GM19023 (cell line): ENCODE results near the gene TCAF2.
A peak's percentile ranks its signal among the peaks of the same experiment; 100 is the strongest.
"Not testable (repeated sequence)": the region's sequence is repeated elsewhere in the genome, so short reads cannot be mapped to it uniquely, and the experiment has no call there.

ENCODE experiments used
- ATAC-seq: cut with Tn5 transposase; IDR thresholded peaks from one replicate; pipeline ENCODE4 v1.9.1; 2021; ENCODE audit warnings: mild to moderate bottlenecking, moderate library complexity; ENCODE audit not compliant: unreplicated experiment

The TCAF2 gene

DNA sequence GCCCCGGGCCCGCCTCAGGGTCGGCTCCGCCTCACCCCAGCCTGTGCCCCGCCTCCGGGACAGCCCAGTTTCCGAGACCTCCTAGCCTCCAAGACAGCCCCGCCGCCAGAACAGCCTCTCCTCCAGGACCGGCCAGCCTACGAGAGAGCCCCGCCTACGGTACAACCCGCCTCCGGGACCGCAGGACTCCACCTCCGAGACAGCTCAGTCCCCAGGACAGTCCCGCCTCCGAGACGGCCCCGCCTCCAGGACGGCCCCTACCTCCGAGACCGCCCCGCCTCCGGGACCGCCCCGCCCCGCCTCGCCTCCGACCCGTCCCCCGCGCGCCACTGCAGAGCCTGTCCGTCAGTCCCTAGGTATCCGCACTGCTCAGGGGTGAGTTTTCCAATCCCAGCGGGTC, at the start of gene TCAF2:
TSS of gene TCAF2 (plus strand) at position 329 of the 400 bp plus-strand sequence.
- peak; percentile 82 for ATAC-seq

DNA sequence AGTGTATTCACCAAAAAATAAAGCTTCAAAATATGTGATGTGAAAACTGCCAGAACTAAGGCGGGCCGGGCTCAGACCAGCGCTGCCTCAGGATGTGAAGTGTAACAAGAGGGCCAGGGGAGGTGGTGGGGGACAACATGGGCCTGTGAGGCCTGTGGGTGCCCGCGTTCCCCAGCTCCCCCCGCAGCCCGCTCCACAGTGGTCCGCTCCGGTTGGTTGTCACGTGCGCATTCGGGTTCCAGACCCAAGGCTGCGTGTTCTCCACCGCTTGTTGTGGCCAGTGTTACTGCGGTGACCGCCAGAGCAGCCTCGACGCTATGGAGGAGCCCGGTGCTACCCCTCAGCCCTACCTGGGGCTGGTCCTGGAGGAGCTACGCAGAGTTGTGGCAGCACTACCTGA, 49.3 kb upstream of the TCAF2 start, which contains the start of gene CTAGE15:
TSS of gene CTAGE15 (plus strand) at position 301 of the 400 bp plus-strand sequence. CDS start at position 318, 17 bp downstream.
- ATAC-seq = not testable (repeated sequence)

DNA sequence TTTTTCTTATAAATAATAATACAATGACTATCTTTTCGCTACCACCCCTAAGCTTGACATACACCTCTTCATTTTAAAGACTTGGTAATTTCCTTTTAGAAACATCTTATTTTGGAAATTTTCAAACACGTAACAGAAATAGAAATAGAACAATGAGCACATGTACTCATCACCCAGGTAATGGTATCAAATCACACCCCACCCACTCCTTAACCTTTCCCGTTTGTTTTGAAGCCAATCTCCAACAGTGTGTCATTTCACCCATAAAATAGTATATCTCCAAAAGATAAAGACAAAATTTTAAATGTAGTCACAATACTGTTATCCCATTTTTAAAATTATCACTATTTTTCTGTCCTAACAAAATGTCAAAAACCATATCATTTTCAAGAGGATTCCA, 32.6 kb upstream of the TCAF2 start:
- not testable (repeated sequence) for ATAC-seq

DNA sequence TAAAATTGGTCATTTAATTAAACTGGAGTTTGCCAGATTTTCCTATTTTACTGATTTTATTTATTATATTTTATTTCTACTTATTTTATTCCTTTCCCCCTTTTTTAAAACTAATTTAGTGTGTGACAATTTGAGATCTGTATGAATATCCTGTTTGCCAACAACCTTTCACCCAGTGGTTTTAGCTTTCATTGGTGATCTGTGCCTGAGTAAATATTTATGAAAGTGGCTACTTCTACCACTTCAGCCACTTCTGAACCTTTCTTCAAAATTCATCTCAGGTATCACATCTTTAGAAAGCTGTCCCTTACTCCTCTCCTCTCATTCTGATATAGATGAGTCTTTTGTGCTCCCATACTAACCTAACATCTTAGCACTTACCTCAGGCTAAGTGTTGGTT, 30.9 kb upstream of the TCAF2 start:
- not testable (repeated sequence) for ATAC-seq

DNA sequence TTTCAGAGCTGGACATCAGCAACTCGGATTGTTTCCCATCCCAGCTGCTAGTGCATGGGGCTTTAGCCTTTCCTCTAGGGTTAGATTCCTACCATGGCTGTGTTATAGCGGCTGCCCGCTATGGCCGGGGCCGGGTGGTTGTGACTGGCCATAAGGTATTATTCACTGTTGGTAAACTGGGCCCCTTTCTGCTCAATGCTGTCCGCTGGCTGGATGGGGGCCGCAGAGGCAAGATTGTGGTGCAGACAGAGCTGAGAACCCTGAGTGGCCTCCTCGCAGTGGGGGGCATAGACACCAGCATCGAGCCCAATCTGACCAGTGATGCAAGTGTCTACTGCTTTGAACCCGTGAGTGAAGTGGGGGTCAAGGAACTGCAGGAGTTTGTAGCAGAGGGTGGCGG, 22.7 kb upstream of the TCAF2 start:
- not testable (repeated sequence) for ATAC-seq

DNA sequence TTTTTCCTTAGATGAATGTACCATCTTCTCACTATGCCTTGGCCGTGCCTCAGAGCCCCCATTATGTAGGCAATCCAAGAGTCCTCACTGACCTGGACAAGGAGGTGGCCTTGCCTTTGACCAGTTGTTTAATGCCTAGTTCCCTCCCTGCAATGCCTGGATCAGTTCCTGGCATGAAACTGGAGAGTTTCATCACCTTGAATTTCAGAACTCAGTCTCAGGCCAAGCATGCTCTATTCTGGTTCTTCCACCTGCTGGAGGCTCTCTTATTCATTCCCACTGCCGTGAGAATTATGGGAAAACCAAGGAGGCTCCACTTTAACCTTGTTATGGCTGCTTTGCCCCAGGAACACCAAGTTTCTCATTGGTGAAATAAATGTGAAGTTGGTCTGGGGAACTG, 17.2 kb upstream of the TCAF2 start:
- ATAC-seq = not testable (repeated sequence)

DNA sequence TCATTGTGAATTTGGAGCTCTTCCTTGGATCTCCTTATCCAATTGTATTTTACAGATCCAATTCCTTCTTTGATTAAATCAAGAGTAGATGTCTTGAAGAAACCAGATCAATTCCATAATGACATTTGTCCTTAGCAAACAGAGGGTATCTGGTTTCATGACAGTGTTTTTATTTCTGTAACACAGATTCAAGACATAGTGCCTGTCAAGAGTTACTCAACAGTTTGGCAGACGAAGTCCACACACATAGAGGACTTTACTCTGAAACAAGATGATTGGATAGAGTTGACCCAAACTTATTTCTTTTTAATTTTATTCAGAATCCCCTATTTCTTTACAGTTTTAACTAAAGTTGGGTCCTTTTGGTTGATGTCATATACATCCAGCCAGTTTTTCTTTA, 14.7 kb upstream of the TCAF2 start:
- not testable (repeated sequence) for ATAC-seq

DNA sequence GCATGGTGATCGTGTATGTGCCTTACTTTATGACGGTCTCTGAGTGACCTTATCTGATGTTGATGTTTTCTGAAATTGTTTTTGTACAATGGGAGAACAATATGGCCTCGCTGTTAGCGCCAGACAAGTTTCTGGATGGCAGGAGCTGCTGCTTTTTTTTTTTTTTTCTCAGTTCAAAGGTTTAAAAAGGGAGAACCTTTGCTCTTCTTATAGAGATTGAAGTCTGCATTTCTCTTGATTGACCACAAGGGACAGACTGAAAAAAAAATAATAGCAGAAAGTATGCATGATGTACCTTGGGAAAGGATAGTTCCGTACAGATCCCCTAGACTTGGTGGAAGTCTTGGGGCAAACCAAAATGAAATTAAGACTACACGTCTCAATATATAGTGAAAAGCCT, 5.2 kb upstream of the TCAF2 start:
- not testable (repeated sequence) for ATAC-seq

DNA sequence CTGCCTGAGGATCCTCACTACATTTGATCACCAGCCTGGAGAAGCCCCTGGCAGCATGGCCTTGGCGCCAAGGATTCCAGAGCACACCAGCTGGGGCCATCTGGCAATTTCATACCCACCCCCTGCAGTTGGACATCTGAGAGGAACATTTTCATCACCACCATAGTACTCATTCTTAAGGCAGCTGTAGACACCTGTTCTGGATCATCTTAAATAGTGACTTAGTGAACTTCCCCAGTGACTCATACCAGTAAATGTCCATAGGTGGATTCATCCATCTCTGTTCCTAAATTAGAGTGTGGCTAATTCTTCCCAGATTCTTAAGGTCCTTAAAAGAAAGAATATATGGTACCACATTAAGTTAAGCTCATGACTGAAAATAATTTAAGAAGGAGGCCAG, 3.6 kb upstream of the TCAF2 start:
- not testable (repeated sequence) for ATAC-seq

DNA sequence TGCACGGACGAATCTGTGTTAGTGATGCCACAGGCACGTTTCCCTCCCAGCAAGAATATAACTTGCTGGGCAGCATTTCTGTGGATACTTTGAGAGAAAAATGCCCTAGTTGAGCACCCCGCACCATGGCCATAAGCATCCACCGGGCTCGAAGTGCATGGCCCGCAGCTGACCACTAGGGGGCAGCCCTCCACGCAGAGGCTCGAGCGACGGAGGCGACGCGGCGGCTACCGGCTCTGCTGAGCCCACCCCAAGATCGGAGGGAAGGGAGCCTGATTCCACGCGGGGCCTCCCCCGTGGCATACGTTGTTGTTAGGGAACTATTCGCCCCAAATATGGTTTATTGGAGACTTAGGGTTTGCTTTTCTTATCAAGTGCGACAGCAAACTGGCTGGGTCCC, 716 bp upstream of the TCAF2 start:
- peak; percentile 23 for ATAC-seq

DNA sequence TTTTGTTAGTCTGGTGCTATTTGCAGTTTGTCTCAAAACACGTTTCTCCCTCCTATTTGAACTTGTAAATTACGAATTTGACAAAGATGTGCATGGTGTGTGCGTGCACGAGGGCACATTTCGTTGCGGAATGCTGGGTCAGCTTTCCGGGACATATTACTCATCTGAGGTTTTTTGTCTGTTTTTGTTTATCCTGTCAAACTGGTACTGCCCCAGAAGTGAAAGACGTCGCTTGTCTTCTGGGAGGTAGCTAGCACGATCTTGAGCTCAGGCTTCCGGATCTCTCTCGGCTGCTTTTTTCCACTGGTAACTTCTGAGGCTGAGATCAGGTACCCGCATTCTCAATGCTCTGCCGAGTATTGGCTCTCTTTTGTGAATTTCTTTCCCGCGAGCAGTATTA, 401 bp downstream of the TCAF2 start:
- ATAC-seq = peak; percentile 31

DNA sequence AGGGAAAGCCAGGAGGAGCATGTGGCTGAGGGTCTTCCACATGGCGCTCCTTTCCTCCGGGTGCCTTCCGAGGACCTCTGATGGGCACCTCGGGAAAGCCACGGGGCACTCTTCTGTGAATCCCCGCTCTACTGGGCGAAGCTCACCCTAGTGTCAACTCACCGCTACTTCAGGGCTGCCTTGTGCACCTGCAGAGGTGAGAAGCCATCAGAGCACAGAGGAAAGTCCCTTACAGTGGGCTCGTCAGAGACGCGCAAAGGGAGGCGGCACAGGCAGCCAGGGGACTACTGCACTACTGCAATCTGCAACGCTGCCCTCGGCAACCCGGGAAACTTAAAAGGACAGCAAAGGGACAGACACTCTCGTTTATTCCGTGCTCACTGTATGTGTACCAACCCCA, 1.4 kb downstream of the TCAF2 start:
- peak; percentile 23 for ATAC-seq

DNA sequence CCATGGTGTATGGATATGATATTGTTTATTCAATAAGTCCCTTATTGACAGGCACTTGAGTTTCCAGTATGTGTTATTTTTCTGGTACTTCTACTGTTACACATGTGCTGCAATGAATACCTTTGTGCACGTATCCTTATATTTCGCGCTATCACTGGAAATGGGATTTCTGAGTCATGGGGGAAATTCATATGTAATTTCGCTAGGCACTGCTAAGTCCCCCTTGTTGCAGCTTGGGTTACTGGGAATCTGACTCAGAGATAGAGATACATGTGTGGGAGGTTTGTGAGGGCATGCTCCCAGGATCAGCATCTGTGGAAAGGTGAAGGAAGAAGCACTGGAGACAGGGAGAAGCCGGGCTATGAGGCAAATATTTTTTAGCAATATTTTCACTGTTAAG, 9.9 kb downstream of the TCAF2 start:
- not testable (repeated sequence) for ATAC-seq

DNA sequence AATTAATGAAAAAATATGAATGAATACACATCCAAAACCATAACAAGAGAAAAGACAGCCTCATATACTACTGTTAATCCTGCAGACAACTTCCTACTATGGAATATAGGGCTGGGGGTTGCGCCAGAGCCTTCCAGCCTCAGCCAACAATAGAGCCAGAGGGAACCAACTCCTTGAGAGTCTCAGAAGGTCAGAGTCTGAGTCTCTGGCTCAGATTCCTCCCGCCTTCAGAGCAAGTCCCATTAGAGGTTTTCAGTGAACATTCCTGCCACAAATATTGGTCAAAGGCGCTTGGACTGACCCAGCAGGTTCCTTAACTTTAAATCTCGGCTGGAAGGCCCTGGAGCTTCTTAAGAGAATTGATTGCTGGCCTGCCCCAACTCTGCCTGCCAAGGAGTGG, 11.7 kb downstream of the TCAF2 start:
- not testable (repeated sequence) for ATAC-seq

DNA sequence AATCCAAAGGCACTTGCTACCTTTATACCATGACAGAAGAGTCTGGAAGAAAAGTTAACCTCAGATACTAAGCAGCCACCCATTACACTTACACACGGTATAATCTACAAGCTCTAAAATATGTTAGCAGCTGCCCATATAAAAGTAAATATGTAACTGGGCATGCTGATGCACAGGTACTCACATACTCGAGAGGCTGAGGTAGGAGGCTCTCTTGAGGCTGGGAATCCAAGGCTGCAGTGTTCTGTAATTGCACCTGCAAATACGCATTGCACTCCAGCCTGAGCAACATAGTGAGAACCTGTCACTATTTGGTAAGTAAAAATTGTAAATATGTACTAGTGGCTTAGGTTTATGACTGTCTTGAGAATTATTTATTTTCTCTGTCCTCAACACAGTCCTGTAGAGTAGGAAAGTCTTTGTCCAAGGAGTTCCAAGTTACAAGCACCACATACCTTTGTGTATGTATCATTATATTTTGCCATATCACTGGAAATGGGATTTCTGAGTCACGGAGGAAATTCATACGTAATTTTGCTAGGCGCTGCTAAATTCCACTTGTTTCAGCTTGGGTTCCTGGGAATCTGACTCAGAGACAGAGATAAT, 12.3 kb downstream of the TCAF2 start:
- ATAC-seq = not testable (repeated sequence)

DNA sequence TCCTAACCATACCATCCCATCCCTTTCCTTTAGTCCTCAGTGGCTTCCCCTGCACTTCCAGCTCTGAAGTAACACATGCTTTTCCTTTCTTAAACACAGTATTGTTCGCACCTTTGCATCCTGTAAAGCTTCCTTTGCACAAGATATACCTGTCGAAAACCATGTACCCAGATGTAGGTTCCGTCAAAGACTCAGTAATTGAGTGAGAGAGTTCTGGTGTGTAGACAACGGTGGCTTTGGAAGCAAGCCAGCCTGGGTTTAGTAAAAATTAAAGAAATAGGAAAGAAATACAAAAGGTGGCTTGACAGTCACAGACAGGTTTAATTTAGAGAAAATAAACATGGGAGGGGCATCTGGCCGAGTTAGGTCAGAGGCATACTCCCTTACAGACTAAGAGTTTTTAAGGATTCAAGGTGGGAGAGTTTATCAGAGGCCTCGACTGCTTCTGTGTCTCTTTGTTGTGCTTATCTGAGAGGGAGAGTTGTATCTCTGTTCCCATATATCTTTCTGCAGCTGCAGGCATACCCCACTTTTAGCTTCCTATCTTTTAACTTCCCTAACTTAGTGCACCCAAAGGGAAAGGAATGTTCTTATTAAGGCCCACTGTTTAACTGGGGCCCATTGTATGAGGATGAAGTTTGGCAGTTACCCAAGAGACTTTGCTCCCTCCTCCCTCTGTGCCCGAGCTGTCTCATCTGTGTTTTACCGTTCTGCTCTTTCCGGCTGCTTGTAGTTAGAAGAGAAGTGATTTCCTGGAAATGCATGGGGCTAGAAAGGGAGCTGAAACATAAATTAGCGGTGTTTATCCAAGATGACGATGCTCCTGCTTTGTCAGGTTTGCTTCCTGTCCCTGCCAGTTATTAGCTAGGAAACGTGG, 14.8 kb downstream of the TCAF2 start:
- ATAC-seq = not testable (repeated sequence)

DNA sequence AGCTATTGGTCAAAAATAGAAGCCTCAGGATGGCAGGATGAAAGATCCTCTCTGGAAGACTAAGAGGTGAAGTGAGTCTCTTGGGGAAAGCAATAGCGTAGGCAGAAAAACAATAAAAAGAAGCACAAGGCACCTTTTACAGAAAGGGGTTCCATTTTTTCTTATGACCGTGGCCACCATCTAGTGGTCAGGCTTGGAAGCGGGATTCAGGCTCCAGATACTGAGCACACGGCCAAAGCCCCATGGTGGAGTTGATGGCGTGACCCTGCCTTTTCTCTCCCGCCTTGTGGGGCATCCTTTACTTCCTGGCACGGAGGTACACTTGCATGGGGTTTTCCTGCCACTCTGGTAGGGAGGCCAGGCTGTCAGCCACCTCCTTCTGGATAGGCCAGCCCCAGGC, 18.6 kb downstream of the TCAF2 start:
- ATAC-seq = not testable (repeated sequence)

DNA sequence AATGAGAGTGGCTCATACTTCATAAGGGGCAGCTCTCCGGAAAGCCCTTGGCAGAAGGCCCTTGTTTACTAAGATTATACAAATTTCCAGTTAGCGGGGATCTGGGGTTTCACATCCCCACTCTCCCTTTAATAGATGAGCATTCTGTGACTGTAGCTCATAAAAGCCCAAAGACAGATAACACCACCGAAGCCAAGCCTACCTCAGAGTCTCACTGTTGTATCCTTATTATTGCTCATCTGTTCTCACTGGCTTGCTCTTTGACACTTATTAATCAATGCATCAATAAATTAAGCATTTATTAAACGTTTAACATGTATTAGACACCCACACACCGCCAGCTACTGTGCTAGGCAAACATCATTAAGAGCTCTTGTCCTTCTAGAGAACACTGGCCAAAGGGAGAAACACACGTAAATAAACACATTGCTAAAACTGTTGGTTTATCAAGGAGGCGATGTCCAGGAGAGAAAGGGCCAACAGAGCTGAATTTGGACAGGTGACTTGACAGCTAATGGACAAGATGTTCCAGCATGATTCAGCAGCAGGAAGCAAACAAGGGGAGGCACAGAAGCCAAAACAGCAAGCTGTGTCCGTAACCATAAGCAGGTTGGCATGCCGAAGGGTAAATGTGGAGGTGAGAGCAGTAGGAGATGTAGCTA, 19.9 kb downstream of the TCAF2 start:
- ATAC-seq = not testable (repeated sequence)

DNA sequence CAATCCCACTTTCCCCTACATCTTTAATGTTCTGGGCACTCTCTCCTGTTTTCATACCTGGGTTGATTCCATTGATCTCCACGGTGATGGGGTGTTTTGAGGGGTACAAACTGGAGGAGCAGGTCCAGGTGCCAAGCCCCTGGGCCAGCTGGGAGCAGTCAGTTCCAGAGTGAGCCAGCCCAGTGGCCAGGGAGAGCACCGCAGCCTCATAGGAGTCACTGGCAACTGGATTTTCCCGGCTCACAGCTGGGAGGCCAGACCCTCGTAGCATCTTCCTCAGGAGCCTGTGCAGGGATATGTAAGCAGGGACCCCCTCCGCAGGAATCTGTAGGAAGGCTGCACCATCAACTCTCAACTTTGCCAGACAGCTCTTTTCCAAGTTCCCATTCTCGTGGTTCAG, 25.8 kb downstream of the TCAF2 start:
- not testable (repeated sequence) for ATAC-seq

DNA sequence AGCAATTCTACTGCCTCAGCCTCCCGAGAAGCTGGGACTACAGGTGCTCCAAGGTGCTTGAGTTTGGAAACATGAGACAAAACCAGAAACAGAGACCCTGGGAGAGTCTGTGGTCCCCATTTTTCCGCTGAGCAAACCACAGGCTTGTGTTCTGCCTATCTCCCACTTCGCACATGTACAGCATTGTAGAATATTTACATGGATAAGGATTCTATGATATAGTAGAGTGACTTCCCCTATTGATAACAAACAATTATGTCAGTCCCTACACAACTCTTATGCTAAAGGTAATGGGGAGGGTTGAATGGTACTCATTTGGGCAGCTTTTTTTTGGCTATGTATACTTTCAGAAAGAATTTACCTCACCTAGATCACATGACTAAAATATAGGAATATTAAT, 29.1 kb downstream of the TCAF2 start:
- not testable (repeated sequence) for ATAC-seq

DNA sequence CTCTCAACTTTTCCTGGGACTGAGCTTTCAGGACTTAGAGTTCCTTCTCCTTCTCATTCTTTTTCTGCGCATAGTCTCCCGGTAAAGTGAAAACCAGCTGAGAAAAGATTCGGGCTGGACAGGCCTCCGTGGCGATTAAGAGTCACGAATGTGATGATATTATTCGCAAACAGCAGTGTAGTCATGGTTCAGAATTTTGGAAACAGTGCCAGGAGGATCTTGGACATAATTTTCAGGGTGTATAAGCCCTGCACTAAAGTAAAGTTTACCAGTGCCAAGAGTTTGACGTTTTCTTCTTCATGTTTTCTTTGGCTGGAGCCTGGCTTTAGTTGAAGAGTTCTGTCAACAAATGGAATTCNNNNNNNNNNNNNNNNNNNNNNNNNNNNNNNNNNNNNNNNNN, 29.7 kb downstream of the TCAF2 start:
- ATAC-seq = not testable (repeated sequence)
